Loucy (cell line): ENCODE measurements around the gene TBC1D22A.

Source experiments
- H2AFZ ChIP-seq: fragments of 200-600 bp; sonication (generic); 2 replicates; pipeline ENCODE4 v1.6.0; 2016; ENCODE audit warnings: antibody characterized with exemption, mild to moderate bottlenecking, low read length, moderate library complexity
- H3F3A ChIP-seq: fragments of 200-600 bp; 2 replicates; pipeline ENCODE4 v1.6.0; 2016; ENCODE audit warnings: antibody characterized with exemption, low read depth, mild to moderate bottlenecking
- H3K27me3 ChIP-seq: fragments of 200-600 bp; sonication (generic); 2 replicates; pipeline ENCODE4 v1.6.1; 2014; ENCODE audit warnings: low read length, mild to moderate bottlenecking; ENCODE audit not compliant: insufficient read depth, poor library complexity, severe bottlenecking
- H3K36me3 ChIP-seq: fragments of 200-600 bp; sonication (generic); 2 replicates; pipeline ENCODE4 v1.6.1; 2016; ENCODE audit warnings: low read length; ENCODE audit not compliant: insufficient read depth
- H3K4me1 ChIP-seq: fragments of 200-600 bp; sonication (generic); 2 replicates; pipeline ENCODE4 v1.5.1; 2014; ENCODE audit warnings: low read length, mild to moderate bottlenecking; ENCODE audit not compliant: insufficient read depth, poor library complexity, severe bottlenecking
- H3K4me2 ChIP-seq: fragments of 200-600 bp; sonication (generic); 2 replicates; pipeline ENCODE4 v1.6.0; 2014; ENCODE audit warnings: antibody characterized with exemption, low read length, low read depth, mild to moderate bottlenecking; ENCODE audit not compliant: poor library complexity, severe bottlenecking
- H3K4me3 ChIP-seq: fragments of 200-600 bp; sonication (generic); 2 replicates; pipeline ENCODE4 v1.5.1; 2014; ENCODE audit warnings: low read length, mild to moderate bottlenecking, mixed read lengths; ENCODE audit not compliant: poor library complexity, severe bottlenecking
- H3K79me2 ChIP-seq: fragments of 200-600 bp; sonication (generic); 2 replicates; pipeline ENCODE4 v1.6.1; 2014; ENCODE audit warnings: low read length; ENCODE audit not compliant: insufficient read depth
- H3K9ac ChIP-seq: fragments of 200-600 bp; sonication (generic); 2 replicates; pipeline ENCODE4 v1.6.0; 2014; ENCODE audit warnings: mild to moderate bottlenecking, low read depth, low read length, moderate library complexity; ENCODE audit not compliant: poor library complexity, severe bottlenecking
- H3K9me2 ChIP-seq: fragments of 200-600 bp; sonication (generic); replicated peaks from 2 replicates; pipeline ENCODE4 v1.6.1; 2016; ENCODE audit warnings: low read depth, low read length, mixed read lengths
- H3K9me3 ChIP-seq: fragments of 200-600 bp; sonication (generic); 2 replicates; pipeline ENCODE4 v1.6.1; 2014; ENCODE audit warnings: mild to moderate bottlenecking, antibody characterized with exemption, low read length, low read depth; ENCODE audit not compliant: insufficient read depth
- H4K20me1 ChIP-seq: fragments of 200-600 bp; sonication (generic); 2 replicates; pipeline ENCODE4 v1.6.0; 2014; ENCODE audit warnings: antibody characterized with exemption, low read length, mild to moderate bottlenecking; ENCODE audit not compliant: insufficient read depth, poor library complexity, severe bottlenecking
- EZH2phosphoT487 ChIP-seq: fragments of 200-600 bp; IDR thresholded peaks from 2 replicates; pipeline ENCODE4 v1.6.1; 2018; ENCODE audit warnings: antibody characterized with exemption, mild to moderate bottlenecking, moderate library complexity, borderline replicate concordance
- TF ChIP-seq, protein P1 (sequence below): fragments of 200-600 bp; sonication (generic); conservative IDR thresholded peaks from 2 replicates; pipeline ENCODE4 v1.5.1; 2014; ENCODE audit warnings: mild to moderate bottlenecking, antibody characterized with exemption, low read length

The TBC1D22A gene

GRCh38 chr22:47005506-47006408 lies 243.3 kb downstream of the TBC1D22A start:
- no peaks in the 10 kb centered on the region for H3K9me2 ChIP-seq
- no peak overlapping the region for H2AFZ ChIP-seq
- TF ChIP-seq, protein P1, sequence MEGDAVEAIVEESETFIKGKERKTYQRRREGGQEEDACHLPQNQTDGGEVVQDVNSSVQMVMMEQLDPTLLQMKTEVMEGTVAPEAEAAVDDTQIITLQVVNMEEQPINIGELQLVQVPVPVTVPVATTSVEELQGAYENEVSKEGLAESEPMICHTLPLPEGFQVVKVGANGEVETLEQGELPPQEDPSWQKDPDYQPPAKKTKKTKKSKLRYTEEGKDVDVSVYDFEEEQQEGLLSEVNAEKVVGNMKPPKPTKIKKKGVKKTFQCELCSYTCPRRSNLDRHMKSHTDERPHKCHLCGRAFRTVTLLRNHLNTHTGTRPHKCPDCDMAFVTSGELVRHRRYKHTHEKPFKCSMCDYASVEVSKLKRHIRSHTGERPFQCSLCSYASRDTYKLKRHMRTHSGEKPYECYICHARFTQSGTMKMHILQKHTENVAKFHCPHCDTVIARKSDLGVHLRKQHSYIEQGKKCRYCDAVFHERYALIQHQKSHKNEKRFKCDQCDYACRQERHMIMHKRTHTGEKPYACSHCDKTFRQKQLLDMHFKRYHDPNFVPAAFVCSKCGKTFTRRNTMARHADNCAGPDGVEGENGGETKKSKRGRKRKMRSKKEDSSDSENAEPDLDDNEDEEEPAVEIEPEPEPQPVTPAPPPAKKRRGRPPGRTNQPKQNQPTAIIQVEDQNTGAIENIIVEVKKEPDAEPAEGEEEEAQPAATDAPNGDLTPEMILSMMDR: no peak
- no peak for TF ChIP-seq EZH2phosphoT487
- no peak overlapping the region for H3K4me2 ChIP-seq
- H3K4me1 ChIP-seq: no peaks in the 10 kb centered on the region
- H3K27me3 ChIP-seq: no peaks in the 10 kb centered on the region
- H3K4me3 ChIP-seq: no peak overlapping the region
- H3K9ac ChIP-seq: no peak overlapping the region
- H3K36me3 ChIP-seq: peaks cover 29% of the 10 kb centered on the region; the same call in 1 of the 2 replicates
- no peaks in the 10 kb centered on the region for H3F3A ChIP-seq
- H3K79me2 ChIP-seq: no peaks in the 10 kb centered on the region
- no peaks in the 10 kb centered on the region for H3K9me3 ChIP-seq
- no peaks in the 10 kb centered on the region for H4K20me1 ChIP-seq

DNA sequence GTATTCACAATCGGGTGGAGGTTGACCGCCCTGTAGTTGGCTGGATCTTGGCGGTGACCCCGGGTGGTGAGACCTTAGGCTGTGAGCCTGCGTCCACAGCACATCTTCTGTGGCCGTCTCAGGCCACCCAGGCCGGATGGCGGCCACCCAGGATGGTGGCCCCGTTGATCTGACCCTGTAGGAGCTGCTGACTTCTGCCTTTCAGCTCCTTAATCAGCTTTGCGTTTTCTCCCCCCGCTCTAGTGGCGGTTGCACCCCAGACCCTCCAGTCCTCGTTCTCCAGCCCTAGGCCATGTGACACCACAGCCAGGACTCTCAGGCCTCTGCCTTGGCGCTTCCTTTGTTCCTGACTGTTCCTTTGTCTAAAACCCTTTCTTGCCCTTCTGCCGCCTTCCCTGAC lies 244.0 kb downstream of the TBC1D22A start:
- H3K4me1 ChIP-seq: no peaks in the 10 kb centered on the region
- H2AFZ ChIP-seq: no peak overlapping the region
- no peaks in the 10 kb centered on the region for H3K79me2 ChIP-seq
- peaks cover 29% of the 10 kb centered on the region; the same call in 1 of the 2 replicates for H3K36me3 ChIP-seq
- TF ChIP-seq, protein P1: no peak
- TF ChIP-seq EZH2phosphoT487: no peak
- no peaks in the 10 kb centered on the region for H3K27me3 ChIP-seq
- H3K9ac ChIP-seq: no peak overlapping the region
- no peak overlapping the region for H3K4me2 ChIP-seq
- no peaks in the 10 kb centered on the region for H4K20me1 ChIP-seq
- no peaks in the 10 kb centered on the region for H3K9me3 ChIP-seq
- H3K9me2 ChIP-seq: no peaks in the 10 kb centered on the region
- H3K4me3 ChIP-seq: no peak overlapping the region
- no peaks in the 10 kb centered on the region for H3F3A ChIP-seq

GRCh38 chr22:47006869-47007268 lies 244.4 kb downstream of the TBC1D22A start:
- Histone ChIP-seq H3K4me3 (no peak overlapping the region), H3K9ac (no peak overlapping the region), H3K27me3 (no peaks in the 10 kb centered on the region), H3K4me1 (no peaks in the 10 kb centered on the region), H3K36me3 (peaks cover 29% of the 10 kb centered on the region; the same call in 1 of the 2 replicates), H2AFZ (no peak overlapping the region), H4K20me1 (no peaks in the 10 kb centered on the region), H3K4me2 (no peak overlapping the region), H3F3A (no peaks in the 10 kb centered on the region), H3K9me3 (no peaks in the 10 kb centered on the region), H3K9me2 (no peaks in the 10 kb centered on the region), H3K79me2 (no peaks in the 10 kb centered on the region)
- TF ChIP-seq EZH2phosphoT487: no peak
- TF ChIP-seq, protein P1: no peak
